GM12872 (cell line): Measurements from ENCODE around the gene CCR5AS.

Experiments
- TF ChIP-seq, protein P1 (sequence below): IDR thresholded peaks from 3 replicates; pipeline ENCODE4 v1.5.1; 2011; ENCODE audit warnings: low read depth, mild to moderate bottlenecking, low read length, moderate library complexity; ENCODE audit not compliant: insufficient read depth

The CCR5AS gene

DNA sequence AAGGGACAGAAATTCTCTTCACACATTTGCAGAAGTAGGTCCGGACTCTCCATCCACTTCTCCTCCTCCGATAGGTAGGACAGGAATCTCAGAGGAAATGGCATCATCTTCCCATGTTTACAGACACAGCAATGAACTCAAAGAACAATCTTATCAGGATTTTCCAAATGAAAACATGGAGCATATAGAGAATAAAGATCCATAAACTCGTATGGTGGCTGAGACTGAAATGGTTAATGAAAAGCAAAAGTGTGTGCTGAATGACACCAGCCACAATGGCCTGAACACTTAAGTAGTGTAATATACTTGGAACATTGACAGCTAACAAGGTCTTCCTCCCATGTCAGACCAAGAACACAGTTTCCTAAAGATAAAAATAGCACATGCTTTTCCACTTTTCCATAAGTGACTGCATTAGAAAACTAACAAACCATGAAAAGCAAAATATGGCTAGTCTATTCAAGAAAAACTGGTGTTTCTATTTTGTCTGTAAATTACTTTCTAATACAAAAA is 6.0 kb upstream of the CCR5AS start:
- TF ChIP-seq, protein P1, sequence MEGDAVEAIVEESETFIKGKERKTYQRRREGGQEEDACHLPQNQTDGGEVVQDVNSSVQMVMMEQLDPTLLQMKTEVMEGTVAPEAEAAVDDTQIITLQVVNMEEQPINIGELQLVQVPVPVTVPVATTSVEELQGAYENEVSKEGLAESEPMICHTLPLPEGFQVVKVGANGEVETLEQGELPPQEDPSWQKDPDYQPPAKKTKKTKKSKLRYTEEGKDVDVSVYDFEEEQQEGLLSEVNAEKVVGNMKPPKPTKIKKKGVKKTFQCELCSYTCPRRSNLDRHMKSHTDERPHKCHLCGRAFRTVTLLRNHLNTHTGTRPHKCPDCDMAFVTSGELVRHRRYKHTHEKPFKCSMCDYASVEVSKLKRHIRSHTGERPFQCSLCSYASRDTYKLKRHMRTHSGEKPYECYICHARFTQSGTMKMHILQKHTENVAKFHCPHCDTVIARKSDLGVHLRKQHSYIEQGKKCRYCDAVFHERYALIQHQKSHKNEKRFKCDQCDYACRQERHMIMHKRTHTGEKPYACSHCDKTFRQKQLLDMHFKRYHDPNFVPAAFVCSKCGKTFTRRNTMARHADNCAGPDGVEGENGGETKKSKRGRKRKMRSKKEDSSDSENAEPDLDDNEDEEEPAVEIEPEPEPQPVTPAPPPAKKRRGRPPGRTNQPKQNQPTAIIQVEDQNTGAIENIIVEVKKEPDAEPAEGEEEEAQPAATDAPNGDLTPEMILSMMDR: no peak

DNA sequence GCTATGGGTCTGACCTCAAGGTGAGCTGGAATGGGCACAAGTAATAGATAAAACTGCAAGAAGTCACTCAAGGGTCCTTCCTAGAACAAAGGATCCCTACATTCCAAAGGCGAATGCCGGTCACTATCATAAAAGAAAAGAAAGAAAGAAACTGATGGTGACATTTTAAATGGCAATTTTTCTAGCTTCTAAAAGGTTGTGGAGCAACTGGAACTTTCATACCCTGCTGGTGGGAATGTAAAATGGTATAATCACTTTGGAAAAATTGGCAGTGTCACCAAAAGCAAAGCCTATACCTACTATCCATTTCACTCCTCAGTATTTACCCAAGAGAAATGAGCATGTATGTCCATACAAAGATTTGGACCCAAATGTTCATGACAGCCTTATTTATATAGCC is 4.4 kb upstream of the CCR5AS start:
- TF ChIP-seq, protein P1: no peak

DNA sequence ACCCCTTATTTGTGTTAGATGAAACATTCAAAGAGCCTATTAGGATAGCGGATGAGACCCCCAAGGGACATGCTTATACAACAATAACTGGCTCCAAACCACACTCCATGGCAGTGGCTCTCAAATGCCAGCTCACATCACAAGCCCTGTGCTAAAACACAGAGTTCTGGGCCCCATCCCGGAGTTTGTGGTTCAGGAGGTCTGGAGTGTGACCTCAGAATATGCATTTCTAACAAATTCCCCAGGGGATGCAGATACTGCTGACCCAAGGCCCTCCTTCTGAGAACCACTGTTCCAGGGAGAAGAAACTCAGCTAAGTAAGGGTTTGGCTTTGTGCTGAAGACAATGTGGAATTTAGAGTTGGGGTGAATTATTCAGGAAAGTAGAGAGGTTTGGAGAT is 3.8 kb upstream of the CCR5AS start:
- TF ChIP-seq, protein P1: no peak

DNA sequence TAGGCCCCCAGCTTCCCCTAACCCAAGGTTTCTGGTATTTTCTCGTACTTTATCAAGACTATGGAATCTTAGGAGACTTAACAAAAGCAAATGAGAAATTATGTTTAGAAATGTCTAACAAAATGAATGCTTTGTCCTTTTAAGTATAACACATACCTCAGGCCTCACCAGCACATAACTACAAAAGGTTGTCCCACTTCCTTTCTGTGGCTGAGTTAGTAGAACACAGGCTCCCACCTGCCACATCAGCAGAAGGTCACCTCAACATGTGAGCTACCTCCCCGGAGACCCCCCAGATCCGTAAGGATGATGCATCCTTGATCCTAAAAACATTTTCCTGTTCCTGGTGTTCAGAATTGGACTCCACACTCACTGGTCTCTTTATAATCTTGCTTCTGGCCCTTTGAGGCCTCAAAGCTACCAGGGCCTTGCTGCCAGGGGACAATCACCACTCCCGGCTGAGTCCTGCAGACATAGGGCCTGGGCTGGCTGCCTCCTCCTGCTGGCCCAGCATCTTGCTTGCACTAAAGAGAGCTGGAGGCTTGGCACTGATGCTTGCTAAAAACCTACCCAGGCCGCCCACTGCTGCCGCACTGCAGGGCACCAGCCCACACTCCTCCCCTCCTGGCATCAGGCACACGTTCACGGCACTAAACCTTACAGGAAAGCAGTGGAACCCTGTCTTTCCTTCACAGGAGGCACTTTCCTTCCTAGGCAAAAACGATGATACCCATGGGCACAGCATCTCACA is 3.0 kb upstream of the CCR5AS start:
- TF ChIP-seq, protein P1: no peak

DNA sequence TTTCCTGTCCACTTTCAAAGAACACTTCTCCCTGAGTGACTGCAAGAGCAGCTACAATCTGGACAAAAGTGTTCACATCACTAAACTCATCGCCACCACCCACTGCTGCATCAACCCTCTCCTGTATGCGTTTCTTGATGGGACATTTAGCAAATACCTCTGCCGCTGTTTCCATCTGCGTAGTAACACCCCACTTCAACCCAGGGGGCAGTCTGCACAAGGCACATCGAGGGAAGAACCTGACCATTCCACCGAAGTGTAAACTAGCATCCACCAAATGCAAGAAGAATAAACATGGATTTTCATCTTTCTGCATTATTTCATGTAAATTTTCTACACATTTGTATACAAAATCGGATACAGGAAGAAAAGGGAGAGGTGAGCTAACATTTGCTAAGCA is 2.0 kb upstream of the CCR5AS start:
- TF ChIP-seq, protein P1: no peak

DNA sequence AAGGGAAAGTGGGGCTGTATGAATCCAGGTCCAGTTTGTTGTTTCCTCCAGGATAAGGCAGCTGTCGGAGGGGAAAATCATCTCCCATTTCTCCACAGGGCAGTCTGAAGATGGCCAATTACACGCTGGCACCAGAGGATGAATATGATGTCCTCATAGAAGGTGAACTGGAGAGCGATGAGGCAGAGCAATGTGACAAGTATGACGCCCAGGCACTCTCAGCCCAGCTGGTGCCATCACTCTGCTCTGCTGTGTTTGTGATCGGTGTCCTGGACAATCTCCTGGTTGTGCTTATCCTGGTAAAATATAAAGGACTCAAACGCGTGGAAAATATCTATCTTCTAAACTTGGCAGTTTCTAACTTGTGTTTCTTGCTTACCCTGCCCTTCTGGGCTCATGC is 1.1 kb upstream of the CCR5AS start:
- TF ChIP-seq, protein P1: no peak

DNA sequence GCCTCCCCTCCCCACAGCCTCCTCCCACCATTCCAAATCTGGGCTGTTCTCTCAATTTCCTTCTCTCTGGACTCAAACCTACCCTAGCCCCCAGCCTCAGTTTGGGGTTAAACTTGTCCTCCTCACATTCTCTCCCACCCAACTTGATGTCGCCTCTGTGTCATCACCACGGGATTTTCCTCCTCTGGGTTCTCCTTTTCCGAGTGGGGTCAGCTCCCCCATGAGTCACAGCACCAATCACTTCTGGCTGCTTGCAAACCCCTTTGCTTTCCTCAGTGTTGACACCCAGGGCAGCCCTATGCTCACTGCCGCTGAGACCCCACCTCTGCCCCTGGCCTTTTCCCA is 451 bp downstream of the CCR5AS start:
- TF ChIP-seq, protein P1: no peak
